Karpas-422 (cell line): Measurements from ENCODE around the gene MRPS31. TPM values are rescaled to one million over a fixed set of nuclear protein-coding genes. Genes with fewer than 3 reads are reported as not detected.
"Not testable (repeated sequence)": the region's sequence is repeated elsewhere in the genome, so short reads cannot be mapped to it uniquely, and the experiment has no call there.

Source experiments
- DNase-seq: peaks from one replicate; pipeline ENCODE4 v3.0.0-alpha.2; 2015
- H2AFZ ChIP-seq: fragments of 200-600 bp; sonication (generic); 2 replicates; pipeline ENCODE4 v1.6.1; 2014; ENCODE audit warnings: antibody characterized with exemption, low read length, mixed read lengths
- H3K27ac ChIP-seq: fragments of 200-600 bp; sonication (generic); 2 replicates; pipeline ENCODE4 v1.5.1; 2014; ENCODE audit warnings: mild to moderate bottlenecking, low read length, moderate library complexity
- H3K27me3 ChIP-seq: fragments of 200-600 bp; sonication (generic); 2 replicates; pipeline ENCODE4 v1.6.1; 2014; ENCODE audit warnings: low read length, mixed read lengths
- H3K36me3 ChIP-seq: fragments of 200-600 bp; sonication (generic); 2 replicates; pipeline ENCODE4 v1.6.1; 2014; ENCODE audit warnings: low read length, mixed read lengths; ENCODE audit not compliant: insufficient read depth
- H3K4me1 ChIP-seq: fragments of 200-600 bp; sonication (generic); 2 replicates; pipeline ENCODE4 v1.6.1; 2014; ENCODE audit warnings: mild to moderate bottlenecking, low read length, mixed read lengths
- H3K4me2 ChIP-seq: fragments of 200-600 bp; sonication (generic); 2 replicates; pipeline ENCODE4 v1.6.1; 2014; ENCODE audit warnings: low read length, low read depth, mild to moderate bottlenecking; ENCODE audit not compliant: poor library complexity, severe bottlenecking
- H3K4me3 ChIP-seq: fragments of 200-600 bp; sonication (generic); 2 replicates; pipeline ENCODE4 v1.5.1; 2014; ENCODE audit warnings: mild to moderate bottlenecking, antibody characterized with exemption, low read length, mixed read lengths
- H3K79me2 ChIP-seq: fragments of 200-600 bp; sonication (generic); 2 replicates; pipeline ENCODE4 v1.6.1; 2014; ENCODE audit warnings: mild to moderate bottlenecking, low read length, mixed read lengths
- H3K9ac ChIP-seq: fragments of 200-600 bp; sonication (generic); 2 replicates; pipeline ENCODE4 v1.6.0; 2014; ENCODE audit warnings: low read length
- H3K9me2 ChIP-seq: fragments of 200-600 bp; sonication (generic), shearing (Covaris generic); replicated peaks from 2 replicates; pipeline ENCODE4 v1.6.0; 2014; ENCODE audit warnings: mild to moderate bottlenecking, low read length, moderate library complexity; ENCODE audit not compliant: insufficient read depth
- H3K9me3 ChIP-seq: fragments of 300-700, 200-600 bp; sonication (generic); 2 replicates; pipeline ENCODE4 v1.6.1; 2014; ENCODE audit warnings: low read length, mixed read lengths
- H4K20me1 ChIP-seq: fragments of 200-600 bp; sonication (generic); 2 replicates; pipeline ENCODE4 v1.6.1; 2014; ENCODE audit warnings: mild to moderate bottlenecking, antibody characterized with exemption, low read length, low read depth; ENCODE audit not compliant: insufficient read depth
- total RNA-seq: library from RNA; depleted of rRNA; stranded (reverse); fragments of >200 nt; shearing (Covaris generic); gene quantifications from 2 replicates; pipeline ENCODE4 v1.2.3, GENCODE V29; 2014; ENCODE audit warnings: low replicate concordance

The MRPS31 gene
- total RNA-seq, 1 experiment from 2014 or later, result 52.6 TPM

DNA sequence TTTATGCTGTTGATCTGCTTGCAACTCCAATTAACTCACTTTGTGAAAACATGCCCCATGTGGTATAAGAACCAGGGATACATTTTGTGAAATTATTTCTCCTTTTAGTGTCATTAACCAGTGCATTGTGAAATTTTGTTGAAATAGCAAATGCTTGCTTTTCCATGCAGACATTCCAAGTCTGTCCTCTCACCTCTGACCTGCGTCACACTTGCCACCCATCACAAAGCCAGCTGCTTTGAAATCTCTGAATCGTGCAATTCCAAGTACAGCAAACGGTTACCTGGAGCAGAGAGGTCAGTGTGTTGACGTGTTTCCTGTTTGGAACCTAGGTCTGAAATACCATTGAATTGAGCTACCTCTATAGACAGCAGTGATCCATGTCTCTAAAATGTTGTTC, 13.6 kb upstream of the MRPS31 start:
- Histone ChIP-seq H3K27ac (no peak overlapping the region), H3K9me2 (no peaks in the 10 kb centered on the region), H2AFZ (no peak overlapping the region)

DNA sequence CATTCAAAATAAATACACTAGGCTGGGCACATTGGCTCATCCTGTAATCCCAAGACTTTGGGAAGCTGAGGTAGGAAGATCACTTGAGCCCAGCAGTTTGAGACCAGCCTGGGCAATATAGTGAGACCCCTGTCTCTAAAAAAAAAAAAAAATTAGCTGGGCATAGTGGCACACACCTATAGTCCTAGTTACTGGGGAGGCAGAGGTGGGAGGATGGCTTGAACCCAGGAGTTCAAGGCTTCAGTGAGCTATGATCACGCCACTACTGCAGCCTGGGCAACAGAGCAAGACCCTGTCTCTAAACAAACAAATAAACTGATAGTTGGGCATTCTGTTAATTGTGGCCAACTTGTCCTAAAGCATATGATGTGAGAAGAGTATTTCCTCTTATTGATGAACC, 12.0 kb upstream of the MRPS31 start:
- not testable (repeated sequence) for H3K4me3 ChIP-seq, H3K79me2 ChIP-seq, H3K4me2 ChIP-seq, H3K9me2 ChIP-seq, H3K36me3 ChIP-seq, H3K9me3 ChIP-seq, H2AFZ ChIP-seq, H3K27ac ChIP-seq, H3K27me3 ChIP-seq, H3K4me1 ChIP-seq, DNase-seq, H3K9ac ChIP-seq, H4K20me1 ChIP-seq

More for the DNA sequence above, 13.6 kb upstream of the MRPS31 start:
- DNase-seq, result no peak
- Histone ChIP-seq H3K4me3 (no peak overlapping the region), H3K4me1 (peaks cover 8% of the 10 kb centered on the region), H4K20me1 (no peaks in the 10 kb centered on the region), H3K27me3 (no peaks in the 10 kb centered on the region), H3K9me3 (no peaks in the 10 kb centered on the region), H3K36me3 (no peaks in the 10 kb centered on the region), H3K9ac (no peak overlapping the region), H3K4me2 (no peak overlapping the region), H3K79me2 (no peaks in the 10 kb centered on the region; the same call in 1 of the 2 replicates)

DNA sequence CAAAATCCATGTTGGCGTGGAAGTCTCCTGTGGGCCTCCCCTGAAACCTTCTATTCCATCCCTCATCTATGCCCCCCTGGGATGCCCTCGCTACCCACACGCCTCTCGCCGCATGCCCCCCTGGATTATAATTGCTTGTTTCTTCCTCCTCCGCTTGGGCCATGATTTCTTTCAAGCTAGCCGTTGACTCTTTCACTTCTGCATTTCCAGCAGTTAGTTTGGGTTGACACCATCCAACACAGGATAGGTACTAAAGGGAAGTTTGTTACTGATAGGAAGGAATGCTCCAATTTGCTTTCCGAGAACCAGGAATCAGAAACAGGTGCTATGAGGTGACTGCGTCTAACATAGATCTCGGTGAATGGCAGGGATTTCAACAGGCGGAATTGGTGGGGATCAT, 10.7 kb upstream of the MRPS31 start:
- H3K27me3 ChIP-seq, result no peaks in the 10 kb centered on the region
- H3K9ac ChIP-seq, result no peak overlapping the region
- H3K9me2 ChIP-seq, result no peaks in the 10 kb centered on the region
- H4K20me1 ChIP-seq, result no peaks in the 10 kb centered on the region
- no peaks in the 10 kb centered on the region for H3K36me3 ChIP-seq
- no peak overlapping the region for H3K4me2 ChIP-seq
- no peak overlapping the region for H3K4me3 ChIP-seq
- H3K27ac ChIP-seq, result no peak overlapping the region
- peaks cover 17% of the 10 kb centered on the region for H3K4me1 ChIP-seq
- no peaks in the 10 kb centered on the region for H3K79me2 ChIP-seq
- no peaks in the 10 kb centered on the region for H3K9me3 ChIP-seq
- no peak for DNase-seq
- H2AFZ ChIP-seq, result 0 out of 2 replicates have a peak overlapping the region, but pooled peaks have one; percentile 40

GRCh38 chr13:40780822-40781401, 9.9 kb upstream of the MRPS31 start:
- no peaks in the 10 kb centered on the region for H3K27me3 ChIP-seq
- DNase-seq, result peak; percentile 63
- no peak overlapping the region for H3K4me3 ChIP-seq
- H3K9me3 ChIP-seq, result no peaks in the 10 kb centered on the region
- H3K4me1 ChIP-seq, result peaks cover 25% of the 10 kb centered on the region
- H3K9ac ChIP-seq, result no peak overlapping the region
- H3K4me2 ChIP-seq, result no peak overlapping the region
- H3K27ac ChIP-seq, result no peak overlapping the region
- H3K36me3 ChIP-seq, result no peaks in the 10 kb centered on the region
- no peaks in the 10 kb centered on the region for H3K79me2 ChIP-seq
- no peaks in the 10 kb centered on the region for H4K20me1 ChIP-seq
- H2AFZ ChIP-seq, result no peak overlapping the region
- no peaks in the 10 kb centered on the region for H3K9me2 ChIP-seq

DNA sequence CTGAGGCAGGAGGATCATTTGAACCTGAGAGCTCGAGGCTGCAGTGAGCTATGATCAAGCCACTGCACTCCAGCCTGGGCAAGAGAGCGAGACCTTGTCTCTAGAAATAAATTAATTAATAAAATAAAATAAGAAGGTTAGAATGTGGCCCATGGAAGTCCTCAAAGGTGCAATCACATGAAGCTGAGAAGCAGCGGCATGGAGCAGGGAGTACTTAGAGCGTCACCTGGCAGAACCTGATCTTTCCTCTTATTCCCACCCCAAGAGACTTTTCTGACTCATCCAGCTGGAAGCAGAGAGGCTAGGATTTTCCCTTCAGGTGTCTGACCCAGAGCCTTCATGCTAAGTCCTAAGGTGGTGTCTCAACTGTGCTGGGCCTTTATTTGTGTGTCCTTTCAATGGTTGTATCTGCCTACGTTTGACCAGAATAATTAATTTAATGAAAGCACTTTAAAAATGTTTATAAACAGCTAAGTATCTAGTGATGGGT, 8.9 kb upstream of the MRPS31 start:
- Histone ChIP-seq H4K20me1 (no peaks in the 10 kb centered on the region), H3K9me3 (no peaks in the 10 kb centered on the region), H3K27ac (no peak overlapping the region), H3K4me1 (peaks cover 30% of the 10 kb centered on the region), H3K4me3 (no peak overlapping the region), H3K36me3 (no peaks in the 10 kb centered on the region), H3K79me2 (no peaks in the 10 kb centered on the region), H3K27me3 (no peaks in the 10 kb centered on the region), H3K9me2 (no peaks in the 10 kb centered on the region), H3K9ac (no peak overlapping the region), H3K4me2 (no peak overlapping the region), H2AFZ (no peak overlapping the region)
- no peak for DNase-seq

DNA sequence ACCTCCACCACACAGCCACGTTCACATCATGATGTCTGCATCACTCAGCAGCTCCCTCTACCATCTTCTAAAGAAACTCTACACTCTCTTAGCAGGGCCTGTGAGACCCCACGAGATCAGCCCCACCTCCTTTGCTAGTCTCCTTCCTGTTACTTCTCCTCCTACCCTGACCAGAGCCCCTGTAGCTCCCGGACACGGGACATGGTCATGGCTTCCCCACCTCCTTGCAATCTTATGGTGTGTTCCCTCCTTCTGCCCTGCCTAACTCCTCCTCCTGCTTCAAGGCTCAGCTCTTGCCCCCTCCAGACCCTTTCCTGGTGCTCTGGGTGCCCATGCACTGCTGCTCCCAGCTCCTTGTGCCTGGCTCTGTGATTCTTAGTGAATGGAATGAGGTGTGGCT, 8.1 kb upstream of the MRPS31 start:
- Histone ChIP-seq H4K20me1 (no peaks in the 10 kb centered on the region), H3K4me2 (no peak overlapping the region), H3K4me1 (peaks cover 26% of the 10 kb centered on the region), H3K36me3 (no peaks in the 10 kb centered on the region), H2AFZ (0 out of 2 replicates have a peak overlapping the region, but pooled peaks have one; percentile 6), H3K79me2 (no peaks in the 10 kb centered on the region), H3K27ac (no peak overlapping the region), H3K9me3 (no peaks in the 10 kb centered on the region), H3K9me2 (no peaks in the 10 kb centered on the region), H3K9ac (no peak overlapping the region), H3K4me3 (no peak overlapping the region), H3K27me3 (no peaks in the 10 kb centered on the region)
- DNase-seq, result no peak

GRCh38 chr13:40777809-40778175, 6.8 kb upstream of the MRPS31 start:
- Histone ChIP-seq H3K9ac (peak overlapping the region; percentile 18; the same call in 1 of the 2 replicates), H3K4me3 (no peak overlapping the region), H3K79me2 (no peaks in the 10 kb centered on the region), H4K20me1 (no peaks in the 10 kb centered on the region), H3K27me3 (no peaks in the 10 kb centered on the region), H3K4me1 (peaks cover 27% of the 10 kb centered on the region), H3K9me3 (no peaks in the 10 kb centered on the region), H3K9me2 (no peaks in the 10 kb centered on the region), H3K27ac (peak overlapping the region; percentile 91), H3K4me2 (peak overlapping the region; percentile 67), H3K36me3 (no peaks in the 10 kb centered on the region), H2AFZ (peak overlapping the region; percentile 91)
- DNase-seq, result no peak

GRCh38 chr13:40777166-40777808, 6.3 kb upstream of the MRPS31 start:
- peak overlapping the region; percentile 67 for H3K4me2 ChIP-seq
- no peaks in the 10 kb centered on the region for H3K9me2 ChIP-seq
- H3K9me3 ChIP-seq, result no peaks in the 10 kb centered on the region
- peak; percentile 92 for DNase-seq
- no peaks in the 10 kb centered on the region for H4K20me1 ChIP-seq
- peak overlapping the region; percentile 58 for H3K9ac ChIP-seq
- H3K36me3 ChIP-seq, result no peaks in the 10 kb centered on the region
- peak overlapping the region; percentile 91 for H3K27ac ChIP-seq
- peak overlapping the region; percentile 91 for H2AFZ ChIP-seq
- H3K4me1 ChIP-seq, result peaks cover 32% of the 10 kb centered on the region
- H3K4me3 ChIP-seq, result peak overlapping the region; percentile 42; the same call in 1 of the 2 replicates
- no peaks in the 10 kb centered on the region for H3K27me3 ChIP-seq
- no peaks in the 10 kb centered on the region for H3K79me2 ChIP-seq
